ENCODE results near the gene PCSK5.

DNA sequence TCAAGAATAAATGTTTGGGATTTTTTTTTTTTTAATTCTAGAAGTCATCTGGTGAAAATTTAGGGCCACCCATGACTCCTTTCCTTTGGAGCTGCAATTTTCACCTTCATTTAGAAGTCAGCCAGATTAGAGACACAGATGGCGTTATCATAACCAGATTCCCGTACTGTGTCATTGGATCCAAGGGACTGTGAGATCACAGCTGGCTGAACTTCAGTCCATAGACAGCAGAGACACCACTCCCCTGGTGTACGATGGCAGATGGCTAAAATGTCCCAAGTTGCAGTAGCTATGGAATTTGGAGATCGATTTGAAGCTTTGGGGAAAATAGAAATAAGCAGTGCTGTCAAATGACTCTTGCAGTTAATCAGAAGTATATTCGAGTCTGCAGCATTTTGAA, 287.5 kb downstream of the PCSK5 start:
- TF ChIP-seq, protein P1, sequence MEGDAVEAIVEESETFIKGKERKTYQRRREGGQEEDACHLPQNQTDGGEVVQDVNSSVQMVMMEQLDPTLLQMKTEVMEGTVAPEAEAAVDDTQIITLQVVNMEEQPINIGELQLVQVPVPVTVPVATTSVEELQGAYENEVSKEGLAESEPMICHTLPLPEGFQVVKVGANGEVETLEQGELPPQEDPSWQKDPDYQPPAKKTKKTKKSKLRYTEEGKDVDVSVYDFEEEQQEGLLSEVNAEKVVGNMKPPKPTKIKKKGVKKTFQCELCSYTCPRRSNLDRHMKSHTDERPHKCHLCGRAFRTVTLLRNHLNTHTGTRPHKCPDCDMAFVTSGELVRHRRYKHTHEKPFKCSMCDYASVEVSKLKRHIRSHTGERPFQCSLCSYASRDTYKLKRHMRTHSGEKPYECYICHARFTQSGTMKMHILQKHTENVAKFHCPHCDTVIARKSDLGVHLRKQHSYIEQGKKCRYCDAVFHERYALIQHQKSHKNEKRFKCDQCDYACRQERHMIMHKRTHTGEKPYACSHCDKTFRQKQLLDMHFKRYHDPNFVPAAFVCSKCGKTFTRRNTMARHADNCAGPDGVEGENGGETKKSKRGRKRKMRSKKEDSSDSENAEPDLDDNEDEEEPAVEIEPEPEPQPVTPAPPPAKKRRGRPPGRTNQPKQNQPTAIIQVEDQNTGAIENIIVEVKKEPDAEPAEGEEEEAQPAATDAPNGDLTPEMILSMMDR (IDR thresholded peaks at IDR 0.05; ENCODE audit: poor library complexity) = no peak
- no peak for TF ChIP-seq EZH2phosphoT487 (IDR thresholded peaks at IDR 0.05; ENCODE audit: low read depth, severe bottlenecking, unreplicated experiment)
- TF ChIP-seq EZH2 (IDR thresholded peaks at IDR 0.05; ENCODE audit: borderline replicate concordance) = no peak
